ENCODE data around the gene FSIP2. TPM values are rescaled to one million over a fixed set of nuclear protein-coding genes. Genes with fewer than 3 reads are reported as not detected.
"Not testable (repeated sequence)": the region's sequence is repeated elsewhere in the genome, so short reads cannot be mapped to it uniquely, and the experiment has no call there.

The FSIP2 gene
- total and polyA plus RNA-seq, 2 donors (not counting 3 experiments of a cell fraction or from before 2014, with no cell fraction given): 0.04 to 0.24 TPM

DNA sequence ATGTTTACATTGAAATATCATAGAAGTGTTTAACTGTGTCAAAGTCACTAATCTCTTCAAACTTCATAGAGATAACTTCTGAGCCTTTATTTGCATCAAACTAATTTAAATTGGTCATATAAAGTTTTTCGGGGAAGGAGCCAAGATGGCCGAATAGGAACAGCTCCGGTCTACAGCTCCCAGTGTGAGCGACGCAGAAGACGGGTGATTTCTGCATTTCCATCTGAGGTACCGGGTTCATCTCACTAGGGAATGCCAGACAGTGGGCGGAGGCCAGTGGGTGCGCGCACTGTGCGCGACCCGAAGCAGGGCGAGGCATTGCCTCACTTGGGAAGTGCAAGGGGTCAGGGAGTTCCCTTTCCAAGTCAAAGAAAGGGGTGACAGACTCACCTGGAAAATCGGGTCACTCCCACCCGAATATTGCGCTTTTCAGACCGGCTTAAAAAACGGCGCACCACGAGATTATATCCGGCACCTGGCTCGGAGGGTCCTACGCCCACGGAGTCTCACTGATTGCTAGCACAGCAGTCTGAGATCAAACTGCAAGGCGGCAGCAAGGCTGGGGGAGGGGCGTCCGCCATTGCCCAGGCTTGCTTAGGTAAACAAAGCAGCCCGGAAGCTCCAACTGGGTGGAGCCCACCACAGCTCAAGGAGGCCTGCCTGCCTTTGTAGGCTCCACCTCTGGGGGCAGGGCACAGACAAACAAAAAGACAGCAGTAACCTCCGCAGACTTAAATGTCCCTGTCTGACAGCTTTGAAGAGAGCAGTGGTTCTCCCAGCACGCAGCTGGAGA, 126.1 kb downstream of the FSIP2 start:
- H3K27ac ChIP-seq (ENCODE audit: insufficient read depth, low read depth, low read length); FAIRE-seq; BruUV-seq (replicated peaks); H3K9me3 ChIP-seq (replicated peaks; ENCODE audit: control insufficient read depth, insufficient read depth, low read length); H3K9me1 ChIP-seq (replicated peaks; ENCODE audit: control insufficient read depth, extremely low read depth, insufficient read depth, low read length); H3K4me2 ChIP-seq (ENCODE audit: insufficient read depth, low read length); H3K27me3 ChIP-seq (ENCODE audit: control insufficient read depth in 2 of 2, insufficient read depth in 2 of 2, low read length in 2 of 2); H2AFZ ChIP-seq (ENCODE audit: low read depth, low read length); H3K79me2 ChIP-seq (ENCODE audit: control insufficient read depth, insufficient read depth, low read length); H3K4me3 ChIP-seq (replicated peaks in 1 of 3; ENCODE audit: insufficient read depth in 1 of 3, low read depth in 1 of 3, low read length in 3 of 3); DNase-seq (ENCODE audit: low read depth, low spot score); H3K4me1 ChIP-seq (ENCODE audit: control insufficient read depth, extremely low read depth, insufficient read depth, low read length); H4K20me1 ChIP-seq (replicated peaks; ENCODE audit: control insufficient read depth, extremely low read depth, insufficient read depth, low read length); intact Hi-C loops (cut with micrococcal nuclease); CTCF ChIA-PET; dilution Hi-C loops (cut with MboI; ENCODE audit: extremely low pct_ligation_motif_present, low sequenced_read_pairs); H3K36me3 ChIP-seq (ENCODE audit: control insufficient read depth in 2 of 2, extremely low read depth in 1 of 2, insufficient read depth in 2 of 2, low read length in 2 of 2); H3K9ac ChIP-seq (replicated peaks; ENCODE audit: extremely low read depth, insufficient read depth, low read length): not testable (repeated sequence)
- POLR2A ChIA-PET: interaction anchor here (0.6 kb wide), 1 partner anchor 610 kb away, joined by 7 read pairs; no protein-coding TSS in a partner anchor

DNA sequence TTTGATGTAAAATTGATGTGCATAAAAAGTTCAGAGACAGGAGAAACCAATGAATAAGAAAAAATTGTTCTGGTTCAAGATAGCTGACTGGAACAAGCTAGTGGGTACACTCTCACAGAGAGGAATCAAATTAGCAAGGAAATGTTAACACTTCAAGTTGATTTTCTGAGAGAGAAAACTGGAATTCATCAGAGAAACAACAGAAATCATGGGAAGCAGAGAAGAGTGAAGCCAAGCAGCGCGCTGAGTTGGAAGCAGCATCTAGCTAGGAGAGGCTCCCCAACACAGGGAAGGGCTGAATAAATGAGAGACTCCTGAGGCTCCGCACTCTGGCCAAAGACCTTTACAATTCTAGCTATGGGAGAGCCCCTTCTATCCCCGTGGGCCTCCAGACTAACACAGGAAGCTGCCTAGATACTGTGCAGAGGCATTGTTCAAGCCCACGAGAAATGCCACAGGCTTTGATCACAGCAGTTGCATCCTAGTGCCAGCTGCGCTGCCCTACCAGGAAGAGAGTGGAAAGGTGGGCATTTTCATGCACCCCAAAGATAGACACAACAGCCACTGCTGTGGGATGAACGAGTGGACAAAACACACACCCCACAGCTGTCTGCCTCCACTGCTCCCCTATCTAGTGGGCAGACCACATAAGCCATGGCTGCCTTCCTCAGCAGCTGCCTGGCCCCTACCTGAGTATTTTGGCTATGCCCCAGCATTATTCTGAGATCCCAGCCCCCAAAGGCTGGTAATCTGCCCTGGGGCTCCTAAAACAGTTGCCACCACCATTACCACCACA, 136.7 kb downstream of the FSIP2 start:
- no peaks in the 10 kb centered on the region for H3K27me3 ChIP-seq (ENCODE audit: control insufficient read depth in 2 of 2, insufficient read depth in 2 of 2, low read length in 2 of 2)
- no peaks in the 10 kb centered on the region for H3K79me2 ChIP-seq (ENCODE audit: control insufficient read depth, insufficient read depth, low read length)
- H3K36me3 ChIP-seq (ENCODE audit: control insufficient read depth in 2 of 2, extremely low read depth in 1 of 2, insufficient read depth in 2 of 2, low read length in 2 of 2): no peaks in the 10 kb centered on the region
- H3K9ac ChIP-seq (replicated peaks; ENCODE audit: extremely low read depth, insufficient read depth, low read length): no peak overlapping the region
- no peak overlapping the region for H2AFZ ChIP-seq (ENCODE audit: low read depth, low read length)
- no peaks in the 10 kb centered on the region for H4K20me1 ChIP-seq (replicated peaks; ENCODE audit: control insufficient read depth, extremely low read depth, insufficient read depth, low read length)
- no peak overlapping the region for H3K4me3 ChIP-seq (replicated peaks in 1 of 3; ENCODE audit: insufficient read depth in 1 of 3, low read depth in 1 of 3, low read length in 3 of 3)
- TF ChIP-seq POLR2A (IDR thresholded peaks at IDR 0.05; ENCODE audit: low read depth, low read length): no peak
- H3K9me3 ChIP-seq (replicated peaks; ENCODE audit: control insufficient read depth, insufficient read depth, low read length): no peaks in the 10 kb centered on the region
- no peaks in the 10 kb centered on the region for H3K9me1 ChIP-seq (replicated peaks; ENCODE audit: control insufficient read depth, extremely low read depth, insufficient read depth, low read length)
- no TSS peak for BruUV-seq (replicated peaks)
- DNase-seq (ENCODE audit: low read depth, low spot score) (no peak), FAIRE-seq (no peak)
- intact Hi-C loops (cut with micrococcal nuclease) (loop anchor here (10.0 kb wide), 1 partner anchor 569 kb away; no protein-coding TSS in a partner anchor), dilution Hi-C loops (cut with MboI; ENCODE audit: extremely low pct_ligation_motif_present, low sequenced_read_pairs) (no loop called here)
- no peak overlapping the region for H3K27ac ChIP-seq (ENCODE audit: insufficient read depth, low read depth, low read length)
- H3K4me1 ChIP-seq (ENCODE audit: control insufficient read depth, extremely low read depth, insufficient read depth, low read length): no peaks in the 10 kb centered on the region
- POLR2A ChIA-PET: no interaction called here
- no peak overlapping the region for H3K4me2 ChIP-seq (ENCODE audit: insufficient read depth, low read length)
- CTCF ChIA-PET: interaction anchor here (1.0 kb wide), 1 partner anchor 9 kb away, joined by 3 read pairs; no protein-coding TSS in a partner anchor

Measured in endothelial cell of umbilical vein (primary cell).